HG02840 (cell line): ENCODE data around the gene HEPHL1.
"Not testable (repeated sequence)": the region's sequence is repeated elsewhere in the genome, so short reads cannot be mapped to it uniquely, and the experiment has no call there.

Experiments
- ATAC-seq: cut with Tn5 transposase; IDR thresholded peaks from one replicate; pipeline ENCODE4 v1.9.1; 2021; ENCODE audit warnings: mild to moderate bottlenecking, moderate library complexity, moderate number of reproducible peaks; ENCODE audit not compliant: unreplicated experiment, low FRiP score

The HEPHL1 gene

GRCh38 chr11:94147433-94147845 lies 126.3 kb downstream of the HEPHL1 start:
- no peak for ATAC-seq

- ATAC-seq: no peak
These were observed 127.0 kb downstream of the HEPHL1 start for GRCh38 chr11:94148189-94148588.

GRCh38 chr11:94149431-94150017 lies 128.4 kb downstream of the HEPHL1 start:
- no peak for ATAC-seq

DNA sequence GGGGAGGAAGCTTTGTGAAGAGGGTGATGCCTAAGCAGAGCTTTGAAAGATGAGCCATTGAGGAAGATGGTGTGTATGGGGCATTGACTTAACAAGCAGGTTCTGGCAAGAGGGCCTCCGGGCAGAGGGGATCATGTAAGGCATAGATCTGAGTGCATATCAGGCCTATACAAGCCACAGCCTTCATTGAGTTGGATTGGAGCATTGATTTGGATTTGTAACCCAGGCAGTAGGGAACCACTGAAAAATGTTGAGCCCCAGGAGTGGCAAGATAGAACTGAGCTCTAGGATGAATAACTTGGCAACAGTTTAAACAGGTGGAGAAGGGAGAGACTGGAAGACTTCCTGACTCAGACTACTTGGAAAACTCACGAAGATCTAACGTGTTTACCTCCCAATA lies 128.9 kb downstream of the HEPHL1 start:
- ATAC-seq: no peak

GRCh38 chr11:94150704-94151685 lies 129.8 kb downstream of the HEPHL1 start:
- ATAC-seq: no peak

GRCh38 chr11:94151903-94152677 lies 130.9 kb downstream of the HEPHL1 start:
- ATAC-seq: no peak

GRCh38 chr11:94152678-94153065 lies 131.5 kb downstream of the HEPHL1 start:
- ATAC-seq: no peak

DNA sequence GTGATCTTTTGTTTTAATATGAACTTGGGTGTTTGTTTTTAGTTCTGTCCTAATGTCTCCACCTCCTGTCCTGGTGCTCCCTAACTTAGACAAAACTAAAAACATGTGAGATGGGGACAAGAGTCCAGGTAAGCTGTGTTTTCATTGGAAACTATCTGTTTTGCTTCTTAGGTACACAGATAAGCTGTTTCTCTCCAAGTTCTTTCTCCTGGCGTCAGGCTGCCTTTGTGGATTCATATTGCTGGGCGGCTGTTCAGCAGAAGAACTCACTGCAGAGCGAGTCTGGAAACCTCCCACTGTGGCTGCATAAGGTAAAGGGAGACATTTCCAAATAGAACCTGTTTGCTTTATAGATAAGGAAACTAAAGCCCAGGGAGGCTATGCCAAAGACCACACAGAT lies 132.2 kb downstream of the HEPHL1 start:
- ATAC-seq: no peak

DNA sequence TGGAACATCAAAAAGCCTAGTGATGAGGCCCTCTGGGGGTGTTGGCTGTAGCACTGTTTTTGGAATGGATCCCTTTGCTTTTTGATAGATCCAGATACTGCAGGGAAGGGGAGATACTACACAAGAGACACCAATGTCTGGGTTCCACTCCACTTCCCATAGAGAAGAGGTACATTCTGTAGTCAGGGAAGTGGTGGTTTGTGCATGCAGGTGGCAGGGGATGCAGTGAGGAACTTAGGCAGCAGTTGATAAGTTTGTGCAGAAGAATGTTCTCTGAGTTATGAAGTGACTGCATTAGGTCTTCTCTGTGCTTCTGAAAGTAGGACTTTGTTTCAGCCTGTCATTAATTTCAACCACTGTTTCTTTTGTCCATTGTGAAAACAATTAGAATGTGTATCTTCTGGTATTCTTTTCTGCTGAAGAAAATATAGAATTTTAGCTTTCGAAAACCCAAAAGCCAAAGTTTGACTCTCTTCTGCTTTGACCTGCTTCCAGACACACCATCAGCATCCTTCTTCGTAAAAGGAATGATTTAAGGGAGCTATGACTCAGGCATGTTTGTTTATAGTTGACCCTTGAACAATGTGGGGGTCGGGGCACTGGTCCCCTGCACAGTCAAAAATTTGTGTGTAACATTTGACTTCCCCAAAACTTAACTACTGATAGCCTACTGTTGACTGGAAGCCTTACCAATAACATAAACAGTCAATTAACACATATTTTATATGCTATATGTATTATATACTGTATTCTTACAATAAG lies 133.1 kb downstream of the HEPHL1 start:
- no peak for ATAC-seq

DNA sequence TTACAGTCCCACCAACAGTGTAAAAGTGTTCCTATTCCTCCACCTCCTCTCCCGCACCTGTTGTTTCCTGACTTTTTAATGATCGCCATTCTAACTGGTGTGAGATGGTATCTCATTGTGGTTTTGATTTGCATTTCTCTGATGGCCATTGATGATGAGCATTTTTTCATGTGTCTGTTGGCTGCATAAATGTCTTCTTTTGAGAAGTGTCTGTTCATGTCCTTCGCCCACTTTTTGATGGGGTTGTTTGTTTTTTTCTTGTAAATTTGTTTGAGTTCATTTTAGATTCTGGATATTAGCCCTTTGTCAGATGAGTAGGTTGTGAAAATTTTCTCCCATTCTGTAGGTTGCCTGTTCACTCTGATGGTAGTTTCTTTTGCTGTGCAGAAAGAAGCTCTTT lies 136.2 kb downstream of the HEPHL1 start:
- ATAC-seq: not testable (repeated sequence)
